Keratinocyte (primary cell): Measurements from ENCODE around the gene VPS8. TPM values are rescaled to one million over a fixed set of nuclear protein-coding genes. Genes with fewer than 3 reads are reported as not detected.

ENCODE experiments used
- DNase-seq: peaks from one replicate; pipeline ENCODE4 v3.0.0-alpha.2; 2011; ENCODE audit warnings: low read depth, missing footprints, low spot score
- FAIRE-seq: peaks from 2 replicates; lab custom pipeline; 2011; peaks lifted over from hg19 to GRCh38; lab: Jason Lieb, UNC
- H2AFZ ChIP-seq: 2 replicates; pipeline ENCODE4 v1.6.0; 2012; ENCODE audit warnings: low read length, control low read depth, inconsistent platforms; ENCODE audit not compliant: control insufficient read depth
- H3K27ac ChIP-seq: 2 replicates; pipeline ENCODE4 v1.5.1; 2011; ENCODE audit warnings: low read length; ENCODE audit not compliant: control insufficient read depth, insufficient read depth
- H3K27me3 ChIP-seq: 3 replicates; pipeline ENCODE4 v1.6.0; 2011; ENCODE audit warnings: low read length; ENCODE audit not compliant: control insufficient read depth, insufficient read depth; ENCODE audit errors: extremely low read depth
- H3K36me3 ChIP-seq, 2 experiments: 2 replicates in 1 of 2; 3 replicates in 1 of 2; pipeline ENCODE4 v1.5.1; 2011; ENCODE audit warnings: low read length in 2 of 2, mild to moderate bottlenecking in 1 of 2; ENCODE audit not compliant: control insufficient read depth in 2 of 2, insufficient read depth in 2 of 2; ENCODE audit errors: extremely low read depth in 1 of 2
- H3K4me1 ChIP-seq: 3 replicates; pipeline ENCODE4 v1.5.1; 2011; ENCODE audit warnings: low read length; ENCODE audit not compliant: control insufficient read depth, insufficient read depth; ENCODE audit errors: extremely low read depth
- H3K4me2 ChIP-seq: 3 replicates; pipeline ENCODE4 v1.6.0; 2011; ENCODE audit warnings: low read depth, low read length; ENCODE audit not compliant: control insufficient read depth, insufficient read depth; ENCODE audit errors: extremely low read depth
- H3K4me3 ChIP-seq, 3 experiments: fragments of 200-600 bp in 1 of 3; sonication (generic) in 1 of 3; 2 replicates in 2 of 3; 3 replicates in 1 of 3; pipeline ENCODE4 v1.5.1; 2011 to 2016; ENCODE audit warnings: low read length in 3 of 3, mild to moderate bottlenecking in 3 of 3, control low read depth in 2 of 3, inconsistent platforms in 1 of 3, low read depth in 1 of 3, mixed read lengths in 1 of 3, mixed run types in 1 of 3, moderate library complexity in 1 of 3; ENCODE audit not compliant: control insufficient read depth in 2 of 3, insufficient read depth in 2 of 3; ENCODE audit errors: extremely low read depth in 1 of 3
- H3K79me2 ChIP-seq: 2 replicates; pipeline ENCODE4 v1.6.0; 2012; ENCODE audit warnings: low read length; ENCODE audit not compliant: control insufficient read depth, insufficient read depth
- H3K9ac ChIP-seq: 3 replicates; pipeline ENCODE4 v1.6.0; 2011; ENCODE audit warnings: low read length; ENCODE audit not compliant: control insufficient read depth, insufficient read depth; ENCODE audit errors: extremely low read depth
- H3K9me1 ChIP-seq: 3 replicates; pipeline ENCODE4 v1.6.0; 2011; ENCODE audit warnings: low read length; ENCODE audit not compliant: control insufficient read depth, insufficient read depth; ENCODE audit errors: extremely low read depth
- H3K9me3 ChIP-seq: 2 replicates; pipeline ENCODE4 v1.5.1; 2012; ENCODE audit warnings: low read depth, low read length; ENCODE audit not compliant: control insufficient read depth
- H4K20me1 ChIP-seq: 3 replicates; pipeline ENCODE4 v1.6.0; 2011; ENCODE audit warnings: low read length; ENCODE audit not compliant: control insufficient read depth, insufficient read depth; ENCODE audit errors: extremely low read depth
- CTCF ChIP-seq, 3 experiments: IDR thresholded peaks in 1 of 3; conservative IDR thresholded peaks in 1 of 3; optimal IDR thresholded peaks in 1 of 3; 2 replicates in 2 of 3; 3 replicates in 1 of 3; pipeline versions ENCODE3 to v1.5.1; 2011; ENCODE audit warnings: low read length in 3 of 3, mild to moderate bottlenecking in 3 of 3, moderate library complexity in 2 of 3, control low read depth in 1 of 3, inconsistent platforms in 1 of 3; ENCODE audit not compliant: insufficient read depth in 2 of 3; ENCODE audit errors: extremely low read depth in 1 of 3
- EZH2 ChIP-seq: IDR thresholded peaks from one replicate; pipeline ENCODE4 v1.6.1; 2012; ENCODE audit warnings: inconsistent platforms, mild to moderate bottlenecking, low read length, moderate library complexity
- dilution Hi-C: fragments of 300-500 bp; cut with MboI; formaldehyde crosslinking; loops from one replicate; pipeline ENCODE4 v1.7.0; 2020; ENCODE audit warnings: low sequenced_read_pairs; ENCODE audit not compliant: extremely low pct_ligation_motif_present
- polyA plus RNA-seq, 5 experiments: library from polyadenylated mRNA; depleted of rRNA in 3 of 5; stranded (reverse) in 3 of 5; stranded (forward) in 1 of 5; unstranded in 1 of 5; fragments of >200 nt; gene quantifications; 1 replicate in 1 of 5; 2 replicates in 3 of 5; 3 replicates in 1 of 5; pipeline versions ENCODE4 v1.2.1 to v1.2.3, GENCODE V29; 2011 to 2012; ENCODE audit warnings: missing spikeins in 2 of 5, low read depth in 1 of 5, low replicate concordance in 1 of 5

The VPS8 gene
- polyA plus RNA-seq, 1 donor (not counting 4 experiments of a cell fraction or from before 2014, with no cell fraction given), result 28.4 TPM

GRCh38 chr3:184981071-184981470 lies 169.1 kb downstream of the VPS8 start:
- no peaks in the 10 kb centered on the region for H3K79me2 ChIP-seq
- no peaks in the 10 kb centered on the region for H3K9me3 ChIP-seq
- no peak overlapping the region for H2AFZ ChIP-seq
- no peak for DNase-seq
- H3K4me3 ChIP-seq, result no peak overlapping the region
- no peaks in the 10 kb centered on the region for H3K27me3 ChIP-seq
- no peaks in the 10 kb centered on the region for H3K9me1 ChIP-seq
- H3K4me2 ChIP-seq, result no peak overlapping the region
- dilution Hi-C loops, result no loop called here
- H3K9ac ChIP-seq, result no peak overlapping the region
- no peak overlapping the region for H3K27ac ChIP-seq
- H3K4me1 ChIP-seq, result no peaks in the 10 kb centered on the region
- FAIRE-seq, result no peak
- TF ChIP-seq EZH2, result no peak
- no peak for TF ChIP-seq CTCF (optimal IDR thresholded peaks at IDR 0.05 in 1 of 3, IDR thresholded peaks at IDR 0.05 in 1 of 3, conservative IDR thresholded peaks at IDR 0.05 in 1 of 3; ENCODE audit: extremely low read depth in 1 of 3, insufficient read depth in 2 of 3, low read length in 3 of 3)
- H4K20me1 ChIP-seq, result no peaks in the 10 kb centered on the region
- peaks cover 0 to 2% of the 10 kb centered on the region in 2 experiments for H3K36me3 ChIP-seq

GRCh38 chr3:184982076-184982475 lies 170.1 kb downstream of the VPS8 start:
- Histone ChIP-seq H3K9me1 (no peaks in the 10 kb centered on the region), H3K9me3 (no peaks in the 10 kb centered on the region), H3K4me1 (no peaks in the 10 kb centered on the region), H3K36me3 (peaks cover 0 to 2% of the 10 kb centered on the region in 2 experiments), H3K79me2 (no peaks in the 10 kb centered on the region), H2AFZ (no peak overlapping the region), H3K4me3 (no peak overlapping the region), H3K27me3 (no peaks in the 10 kb centered on the region), H3K4me2 (no peak overlapping the region), H4K20me1 (no peaks in the 10 kb centered on the region), H3K9ac (no peak overlapping the region), H3K27ac (no peak overlapping the region)
- no peak for TF ChIP-seq EZH2
- TF ChIP-seq CTCF (optimal IDR thresholded peaks at IDR 0.05 in 1 of 3, IDR thresholded peaks at IDR 0.05 in 1 of 3, conservative IDR thresholded peaks at IDR 0.05 in 1 of 3; ENCODE audit: extremely low read depth in 1 of 3, insufficient read depth in 2 of 3, low read length in 3 of 3), result no peak
- no peak for DNase-seq
- dilution Hi-C loops, result no loop called here
- no peak for FAIRE-seq
